Breast epithelium (tissue), 3 donors: Measurements from ENCODE around the gene MAD1L1.
"Not testable (repeated sequence)": the region's sequence is repeated elsewhere in the genome, so short reads cannot be mapped to it uniquely, and the experiment has no call there.

Experiments
- CTCF ChIP-seq, 3 donors: fragments of 450-650 bp; IDR thresholded peaks; one replicate each; pipeline ENCODE4 v1.5.1; 2016 to 2017; ENCODE audit warnings: antibody characterized with exemption in 3 of 3, mild to moderate bottlenecking in 3 of 3, moderate library complexity in 3 of 3
- POLR2A ChIP-seq: fragments of 450-650 bp; IDR thresholded peaks from one replicate; pipeline ENCODE4 v1.6.1; 2016; ENCODE audit warnings: antibody characterized with exemption, mild to moderate bottlenecking, moderate library complexity
- POLR2AphosphoS5 ChIP-seq, 3 donors: sonication (generic); formaldehyde crosslinking; IDR thresholded peaks; one replicate each; pipeline ENCODE4 v1.6.1; 2017; ENCODE audit warnings: antibody characterized with exemption in 3 of 3

- TF ChIP-seq CTCF (IDR thresholded peaks at IDR 0.05); POLR2A; POLR2AphosphoS5 (IDR thresholded peaks at IDR 0.05): not testable (repeated sequence)
Measured at GRCh38 chr7:1825647-1825896, 407.2 kb downstream of the MAD1L1 start.
